ENCODE results near the gene P2RY11. TPM values are rescaled to one million over a fixed set of nuclear protein-coding genes. Genes with fewer than 3 reads are reported as not detected.

P2RY11 gene
- total RNA-seq, 2 donors from 2014 or later = 2.9 to 3.6 TPM

DNA sequence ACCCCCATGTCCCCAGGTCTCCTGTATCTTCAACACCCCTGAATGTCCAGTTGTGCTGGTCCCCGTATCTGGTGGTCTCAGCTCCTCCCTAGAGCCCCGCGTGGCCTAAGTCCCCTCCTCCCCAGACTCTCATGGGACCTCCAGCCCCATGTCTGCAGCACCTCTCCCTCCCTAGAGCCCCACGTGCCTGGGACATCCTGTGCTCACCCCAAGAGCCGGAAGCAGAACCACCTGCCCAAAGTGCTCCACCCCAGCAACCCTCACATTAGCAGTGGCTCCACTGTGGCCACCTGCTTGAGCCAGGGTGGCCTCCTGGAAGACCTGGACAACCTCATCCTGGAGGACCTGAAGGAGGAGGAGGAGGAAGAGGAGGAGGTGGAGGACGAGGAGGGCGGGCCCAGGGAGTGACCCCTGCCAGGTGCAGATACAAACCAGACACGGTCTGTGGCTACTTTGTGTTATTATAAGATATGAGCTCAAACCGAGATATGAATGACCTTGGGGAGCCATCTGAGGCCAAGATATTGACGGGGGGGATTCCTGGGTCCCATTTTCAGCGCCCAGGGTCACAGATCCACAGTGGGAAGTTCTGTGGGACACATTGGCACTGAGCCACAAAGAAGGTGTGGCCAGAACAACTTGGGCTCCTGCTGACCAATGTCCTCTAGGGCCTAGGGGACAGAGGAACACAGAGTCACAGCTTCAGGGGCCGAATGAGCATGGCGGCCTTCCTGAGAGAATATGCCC, 19.4 kb upstream of the P2RY11 start:
- Histone ChIP-seq H3K36me3 (replicated peaks in 1 of 2; ENCODE audit: insufficient read depth in 1 of 2, low read depth in 2 of 2) (no peaks in the 10 kb centered on the region), H3K4me1 (peaks cover 20% of the 10 kb centered on the region), H3K4me3 (no peak overlapping the region), H3K27ac (no peak overlapping the region), H3K9me3 (no peaks in the 10 kb centered on the region), H3K27me3 (no peaks in the 10 kb centered on the region)
- ATAC-seq (no peak), DNase-seq (no peak)
- intact Hi-C loops (cut with DNase I) = no loop called here
- WGBS, 2 donors = 63 to 64% methylated on average over 9 to 13 of the region's 13 CpGs
- TF ChIP-seq POLR2A (IDR thresholded peaks at IDR 0.05) = no peak
- TF ChIP-seq, protein P1, sequence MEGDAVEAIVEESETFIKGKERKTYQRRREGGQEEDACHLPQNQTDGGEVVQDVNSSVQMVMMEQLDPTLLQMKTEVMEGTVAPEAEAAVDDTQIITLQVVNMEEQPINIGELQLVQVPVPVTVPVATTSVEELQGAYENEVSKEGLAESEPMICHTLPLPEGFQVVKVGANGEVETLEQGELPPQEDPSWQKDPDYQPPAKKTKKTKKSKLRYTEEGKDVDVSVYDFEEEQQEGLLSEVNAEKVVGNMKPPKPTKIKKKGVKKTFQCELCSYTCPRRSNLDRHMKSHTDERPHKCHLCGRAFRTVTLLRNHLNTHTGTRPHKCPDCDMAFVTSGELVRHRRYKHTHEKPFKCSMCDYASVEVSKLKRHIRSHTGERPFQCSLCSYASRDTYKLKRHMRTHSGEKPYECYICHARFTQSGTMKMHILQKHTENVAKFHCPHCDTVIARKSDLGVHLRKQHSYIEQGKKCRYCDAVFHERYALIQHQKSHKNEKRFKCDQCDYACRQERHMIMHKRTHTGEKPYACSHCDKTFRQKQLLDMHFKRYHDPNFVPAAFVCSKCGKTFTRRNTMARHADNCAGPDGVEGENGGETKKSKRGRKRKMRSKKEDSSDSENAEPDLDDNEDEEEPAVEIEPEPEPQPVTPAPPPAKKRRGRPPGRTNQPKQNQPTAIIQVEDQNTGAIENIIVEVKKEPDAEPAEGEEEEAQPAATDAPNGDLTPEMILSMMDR (IDR thresholded peaks at IDR 0.05) = no peak

DNA sequence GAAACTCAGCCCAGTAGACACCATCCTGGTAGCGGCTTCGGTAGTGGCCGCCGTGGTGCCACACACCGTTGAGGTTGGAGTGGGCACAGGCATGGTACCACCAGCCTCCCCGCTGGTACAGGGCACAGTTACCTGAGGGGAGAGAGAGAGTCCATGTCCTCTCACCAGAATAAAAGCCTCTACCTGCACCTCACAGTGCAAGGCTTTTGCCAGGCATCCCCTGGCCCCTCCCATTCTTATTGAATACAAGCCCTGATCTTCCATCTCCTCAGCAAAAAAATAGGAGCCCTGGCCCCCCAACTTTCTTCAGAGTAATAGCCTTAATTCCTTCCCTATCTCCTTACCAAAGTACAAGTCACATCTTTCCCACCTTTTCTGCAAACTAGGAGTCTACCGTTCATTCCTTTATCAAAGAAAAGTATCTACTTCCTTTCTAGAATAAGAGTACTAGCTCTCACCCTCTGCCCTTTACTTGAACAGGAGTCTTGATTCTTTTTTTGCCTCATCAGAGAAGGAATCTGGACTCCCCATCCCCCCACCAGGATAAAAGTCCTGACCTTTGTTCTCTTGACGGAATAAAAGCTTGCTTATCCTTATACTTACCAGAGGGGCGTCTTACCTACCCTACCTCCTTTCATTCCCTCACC, 18.7 kb upstream of the P2RY11 start:
- H3K27ac ChIP-seq = no peak overlapping the region
- intact Hi-C loops (cut with DNase I) = no loop called here
- no peaks in the 10 kb centered on the region for H3K27me3 ChIP-seq
- no peaks in the 10 kb centered on the region for H3K36me3 ChIP-seq (replicated peaks in 1 of 2; ENCODE audit: insufficient read depth in 1 of 2, low read depth in 2 of 2)
- no peak overlapping the region for H3K4me3 ChIP-seq
- DNase-seq (no peak), ATAC-seq (no peak)
- no peaks in the 10 kb centered on the region for H3K9me3 ChIP-seq
- 84 to 91% methylated on average over 3 to 9 of the region's 9 CpGs for WGBS, 2 donors
- peaks cover 20% of the 10 kb centered on the region for H3K4me1 ChIP-seq
- TF ChIP-seq POLR2A (IDR thresholded peaks at IDR 0.05) = no peak
- TF ChIP-seq, protein P1 (IDR thresholded peaks at IDR 0.05) = no peak

DNA sequence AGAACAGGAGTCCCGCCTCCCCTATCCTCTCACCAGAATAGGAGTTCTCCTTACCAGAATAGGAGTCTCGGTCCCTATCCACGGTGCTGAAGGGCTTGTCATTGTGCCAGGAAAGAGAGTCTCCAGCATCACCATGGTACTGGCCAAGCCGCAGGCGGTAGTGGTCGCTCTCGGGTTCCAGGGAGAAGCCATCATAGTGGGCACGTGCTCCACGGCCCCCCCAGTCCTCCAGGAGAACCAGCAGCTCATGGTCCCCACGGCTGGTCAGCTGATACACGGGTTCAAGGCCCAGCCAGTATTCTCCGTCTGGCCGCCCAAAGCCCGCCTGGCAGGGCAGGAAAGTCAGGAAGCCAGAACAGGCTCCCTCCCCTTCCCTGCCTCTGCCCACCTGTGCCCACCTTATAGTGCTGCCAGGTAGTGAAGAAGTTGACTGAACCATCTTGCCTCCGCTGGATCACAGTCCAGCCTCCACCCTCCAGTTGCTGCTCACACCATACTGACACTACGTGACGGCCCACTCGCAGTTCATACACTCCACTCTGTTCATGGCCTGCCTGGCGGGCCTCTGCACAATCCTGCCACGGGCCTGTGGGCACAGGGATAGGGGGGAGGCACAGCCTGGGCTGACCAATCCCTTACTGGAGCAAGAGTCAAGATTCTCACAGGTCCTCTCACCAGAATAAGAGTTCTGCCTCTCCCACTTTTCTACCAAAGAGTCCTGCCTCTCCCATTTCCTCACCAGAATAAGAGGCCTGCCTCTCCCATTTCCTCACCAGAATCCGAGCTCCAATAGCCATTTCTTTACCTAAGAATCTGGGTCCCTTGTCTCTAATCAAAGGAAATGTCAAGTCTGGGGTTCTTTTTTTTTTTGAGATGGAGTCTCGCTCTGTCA, 18.0 kb upstream of the P2RY11 start:
- no peak overlapping the region for H3K4me3 ChIP-seq
- WGBS, 2 donors = 87 to 88% methylated on average over 20 of the region's 22 CpGs
- H3K36me3 ChIP-seq (replicated peaks in 1 of 2; ENCODE audit: insufficient read depth in 1 of 2, low read depth in 2 of 2) = no peaks in the 10 kb centered on the region
- no peak for ATAC-seq
- no peaks in the 10 kb centered on the region for H3K27me3 ChIP-seq
- H3K9me3 ChIP-seq = no peaks in the 10 kb centered on the region
- intact Hi-C loops (cut with DNase I) = no loop called here
- no peak overlapping the region for H3K27ac ChIP-seq
- no peak for TF ChIP-seq POLR2A (IDR thresholded peaks at IDR 0.05)
- TF ChIP-seq, protein P1 (IDR thresholded peaks at IDR 0.05) = no peak
- peaks cover 20% of the 10 kb centered on the region for H3K4me1 ChIP-seq
- no peak for DNase-seq

DNA sequence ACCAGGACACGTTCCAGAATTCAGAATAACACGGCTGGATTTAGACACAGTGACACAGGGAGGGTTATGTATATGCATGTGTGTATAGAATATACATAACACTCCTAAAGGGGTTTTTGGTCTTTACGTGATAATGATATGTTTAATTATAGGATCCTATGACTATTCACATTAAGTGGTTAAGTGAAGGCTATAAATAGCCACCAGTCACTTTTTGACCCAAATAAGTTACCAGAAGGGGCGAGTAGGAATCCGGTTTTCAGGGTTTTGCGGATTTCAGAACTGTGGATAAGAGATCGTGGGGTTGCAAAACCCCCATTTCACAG, 15.9 kb upstream of the P2RY11 start:
- Histone ChIP-seq H3K4me3 (no peak overlapping the region), H3K9me3 (no peaks in the 10 kb centered on the region), H3K36me3 (replicated peaks in 1 of 2; ENCODE audit: insufficient read depth in 1 of 2, low read depth in 2 of 2) (no peaks in the 10 kb centered on the region), H3K27me3 (no peaks in the 10 kb centered on the region), H3K27ac (peak overlapping the region; percentile 18 to 82 (median 74)), H3K4me1 (peaks cover 20% of the 10 kb centered on the region)
- ATAC-seq (no peak), DNase-seq (no peak)
- no peak for TF ChIP-seq POLR2A (IDR thresholded peaks at IDR 0.05)
- TF ChIP-seq, protein P1 (IDR thresholded peaks at IDR 0.05) = no peak
- 33 to 36% methylated on average over 7 of the region's 7 CpGs for WGBS, 2 donors
- intact Hi-C loops (cut with DNase I) = no loop called here

Measured in body of pancreas (tissue), 4 donors.